Ishikawa (cell line): ENCODE results near the gene TNRC6B.

Experiments
- CEBPB ChIP-seq: IDR thresholded peaks from 2 replicates; pipeline ENCODE4 v1.6.1; 2012
- CREB1 ChIP-seq: IDR thresholded peaks from 2 replicates; pipeline ENCODE4 v1.6.1; 2012; ENCODE audit warnings: low read depth
- EGR1 ChIP-seq: IDR thresholded peaks from 2 replicates; pipeline ENCODE4 v1.6.1; 2012
- EP300 ChIP-seq: IDR thresholded peaks from 2 replicates; pipeline ENCODE4 v1.6.1; 2012; ENCODE audit warnings: borderline replicate concordance
- FOXM1 ChIP-seq: IDR thresholded peaks from 2 replicates; pipeline ENCODE4 v1.6.1; 2012; ENCODE audit warnings: low read depth, borderline replicate concordance
- NFIC ChIP-seq: IDR thresholded peaks from 2 replicates; pipeline ENCODE4 v1.6.1; 2012
- RAD21 ChIP-seq: IDR thresholded peaks from 2 replicates; pipeline ENCODE4 v1.6.1; 2012; ENCODE audit warnings: low read depth
- TAF1 ChIP-seq: IDR thresholded peaks from 2 replicates; pipeline ENCODE4 v1.6.1; 2012; ENCODE audit warnings: low read depth, mild to moderate bottlenecking
- TCF12 ChIP-seq: IDR thresholded peaks from 2 replicates; pipeline ENCODE4 v1.6.1; 2012; ENCODE audit warnings: low read depth
- TEAD4 ChIP-seq: IDR thresholded peaks from 2 replicates; pipeline ENCODE4 v1.6.1; 2012
- YY1 ChIP-seq: IDR thresholded peaks from 2 replicates; pipeline ENCODE4 v1.6.1; 2012; ENCODE audit warnings: low read depth
- ZBTB7A ChIP-seq: IDR thresholded peaks from 2 replicates; pipeline ENCODE4 v1.6.1; 2012; ENCODE audit warnings: low read depth
- TF ChIP-seq, protein P1 (sequence below): IDR thresholded peaks from 2 replicates; pipeline ENCODE4 v1.6.1; 2012; ENCODE audit warnings: low read depth, mild to moderate bottlenecking
- TF ChIP-seq, protein P2 (sequence below): IDR thresholded peaks from 2 replicates; pipeline ENCODE4 v1.6.1; 2012
- TF ChIP-seq, protein P3 (sequence below): IDR thresholded peaks from 2 replicates; pipeline ENCODE4 v1.6.1; 2012

TNRC6B gene

DNA sequence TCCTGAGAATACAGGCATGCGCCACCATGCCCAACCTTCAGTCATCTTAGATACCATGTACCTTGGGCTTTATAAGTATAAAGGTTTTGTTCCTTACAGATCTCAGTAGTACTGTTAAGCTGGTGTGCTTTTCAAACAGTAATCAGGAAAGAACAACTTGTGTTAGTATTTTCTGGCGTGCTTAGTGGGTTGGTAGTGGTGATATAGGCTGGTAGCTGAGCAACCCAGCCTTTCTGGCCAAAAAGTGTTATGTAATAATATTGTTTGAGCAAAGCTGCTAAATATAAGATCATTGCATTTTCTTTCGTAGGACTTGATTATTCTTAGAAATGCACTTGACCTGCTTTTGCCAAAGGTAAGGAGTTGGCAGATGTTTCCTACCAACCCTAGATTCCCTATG, 175.0 kb downstream of the TNRC6B start:
- TF ChIP-seq YY1: no peak
- no peak for TF ChIP-seq ZBTB7A
- TF ChIP-seq, protein P1, sequence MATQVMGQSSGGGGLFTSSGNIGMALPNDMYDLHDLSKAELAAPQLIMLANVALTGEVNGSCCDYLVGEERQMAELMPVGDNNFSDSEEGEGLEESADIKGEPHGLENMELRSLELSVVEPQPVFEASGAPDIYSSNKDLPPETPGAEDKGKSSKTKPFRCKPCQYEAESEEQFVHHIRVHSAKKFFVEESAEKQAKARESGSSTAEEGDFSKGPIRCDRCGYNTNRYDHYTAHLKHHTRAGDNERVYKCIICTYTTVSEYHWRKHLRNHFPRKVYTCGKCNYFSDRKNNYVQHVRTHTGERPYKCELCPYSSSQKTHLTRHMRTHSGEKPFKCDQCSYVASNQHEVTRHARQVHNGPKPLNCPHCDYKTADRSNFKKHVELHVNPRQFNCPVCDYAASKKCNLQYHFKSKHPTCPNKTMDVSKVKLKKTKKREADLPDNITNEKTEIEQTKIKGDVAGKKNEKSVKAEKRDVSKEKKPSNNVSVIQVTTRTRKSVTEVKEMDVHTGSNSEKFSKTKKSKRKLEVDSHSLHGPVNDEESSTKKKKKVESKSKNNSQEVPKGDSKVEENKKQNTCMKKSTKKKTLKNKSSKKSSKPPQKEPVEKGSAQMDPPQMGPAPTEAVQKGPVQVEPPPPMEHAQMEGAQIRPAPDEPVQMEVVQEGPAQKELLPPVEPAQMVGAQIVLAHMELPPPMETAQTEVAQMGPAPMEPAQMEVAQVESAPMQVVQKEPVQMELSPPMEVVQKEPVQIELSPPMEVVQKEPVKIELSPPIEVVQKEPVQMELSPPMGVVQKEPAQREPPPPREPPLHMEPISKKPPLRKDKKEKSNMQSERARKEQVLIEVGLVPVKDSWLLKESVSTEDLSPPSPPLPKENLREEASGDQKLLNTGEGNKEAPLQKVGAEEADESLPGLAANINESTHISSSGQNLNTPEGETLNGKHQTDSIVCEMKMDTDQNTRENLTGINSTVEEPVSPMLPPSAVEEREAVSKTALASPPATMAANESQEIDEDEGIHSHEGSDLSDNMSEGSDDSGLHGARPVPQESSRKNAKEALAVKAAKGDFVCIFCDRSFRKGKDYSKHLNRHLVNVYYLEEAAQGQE: no peak
- TF ChIP-seq TCF12: no peak
- TF ChIP-seq EP300: no peak
- TF ChIP-seq, protein P2, sequence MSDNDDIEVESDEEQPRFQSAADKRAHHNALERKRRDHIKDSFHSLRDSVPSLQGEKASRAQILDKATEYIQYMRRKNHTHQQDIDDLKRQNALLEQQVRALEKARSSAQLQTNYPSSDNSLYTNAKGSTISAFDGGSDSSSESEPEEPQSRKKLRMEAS: no peak

DNA sequence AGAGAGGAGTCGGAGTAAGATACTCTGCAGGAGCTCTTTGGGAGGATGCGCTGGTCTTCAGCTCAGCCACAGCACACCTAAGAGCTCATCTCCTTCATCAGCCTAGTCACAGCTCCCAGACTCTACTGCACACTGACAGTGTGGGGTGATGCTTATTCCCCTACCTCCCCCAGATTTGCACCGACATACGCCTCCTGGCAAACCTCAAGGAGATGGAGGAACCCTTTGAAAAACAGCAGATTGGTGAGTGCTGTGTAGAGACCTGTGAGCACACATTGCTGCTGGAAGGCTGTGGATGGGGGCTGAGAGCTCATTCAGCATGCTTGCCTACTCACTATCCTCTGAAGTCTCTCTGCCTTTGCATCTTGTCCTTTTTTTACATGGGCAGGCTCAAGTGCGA, 183.4 kb downstream of the TNRC6B start:
- no peak for TF ChIP-seq EGR1
- no peak for TF ChIP-seq TCF12
- no peak for TF ChIP-seq YY1
- no peak for TF ChIP-seq EP300
- TF ChIP-seq, protein P2: no peak
- no peak for TF ChIP-seq CREB1
- no peak for TF ChIP-seq RAD21
- TF ChIP-seq FOXM1: no peak
- no peak for TF ChIP-seq NFIC
- no peak for TF ChIP-seq ZBTB7A
- no peak for TF ChIP-seq TAF1
- no peak for TF ChIP-seq CEBPB
- TF ChIP-seq TEAD4: no peak
- TF ChIP-seq, protein P3, sequence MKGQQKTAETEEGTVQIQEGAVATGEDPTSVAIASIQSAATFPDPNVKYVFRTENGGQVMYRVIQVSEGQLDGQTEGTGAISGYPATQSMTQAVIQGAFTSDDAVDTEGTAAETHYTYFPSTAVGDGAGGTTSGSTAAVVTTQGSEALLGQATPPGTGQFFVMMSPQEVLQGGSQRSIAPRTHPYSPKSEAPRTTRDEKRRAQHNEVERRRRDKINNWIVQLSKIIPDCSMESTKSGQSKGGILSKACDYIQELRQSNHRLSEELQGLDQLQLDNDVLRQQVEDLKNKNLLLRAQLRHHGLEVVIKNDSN: no peak
- TF ChIP-seq, protein P1: no peak

DNA sequence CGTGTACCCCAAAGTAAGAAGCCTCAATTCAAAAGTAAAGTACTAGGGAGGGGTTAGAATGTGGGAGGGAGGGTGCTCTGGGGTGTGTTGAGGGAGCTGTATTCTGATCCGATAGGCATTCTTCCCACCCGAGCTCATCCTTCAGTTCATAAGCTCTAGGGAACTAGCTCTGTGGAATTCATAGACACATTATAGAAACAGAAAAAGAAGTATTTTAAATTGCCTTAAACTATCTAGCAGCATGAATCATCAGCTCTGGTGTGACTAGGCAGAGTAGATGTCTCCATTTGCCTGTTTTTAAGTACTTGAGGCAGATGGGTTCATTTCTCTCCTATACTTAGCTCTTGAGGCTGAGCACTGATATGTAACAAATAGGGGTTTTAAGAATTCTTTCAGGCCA, 185.3 kb downstream of the TNRC6B start:
- TF ChIP-seq EP300: no peak
- no peak for TF ChIP-seq TEAD4
- TF ChIP-seq TAF1: no peak
- TF ChIP-seq YY1: no peak
- TF ChIP-seq TCF12: no peak
- TF ChIP-seq CREB1: no peak

DNA sequence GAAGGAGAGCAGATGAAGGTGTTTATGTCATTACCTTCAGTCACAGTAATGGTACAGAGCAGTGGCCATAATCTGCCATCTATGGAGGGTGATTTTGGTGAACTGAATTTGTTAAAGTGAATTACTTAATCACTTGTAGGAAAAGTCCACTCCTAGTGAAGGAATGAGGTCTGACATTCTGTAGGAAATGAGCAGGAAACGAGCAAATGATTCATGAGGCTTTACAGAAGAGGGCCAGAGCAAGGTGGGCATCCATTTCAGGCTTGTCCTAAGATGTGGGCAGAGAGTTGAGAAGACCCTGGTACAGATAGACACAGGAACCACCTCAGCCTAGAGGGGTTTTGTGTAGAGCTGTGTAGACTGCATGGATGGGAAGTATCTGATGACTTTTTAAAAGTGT, 186.7 kb downstream of the TNRC6B start:
- TF ChIP-seq CREB1 (no peak), NFIC (no peak), RAD21 (no peak), TAF1 (no peak), TEAD4 (no peak), CEBPB (no peak), YY1 (no peak), EGR1 (no peak), EP300 (no peak), FOXM1 (no peak), TCF12 (no peak), ZBTB7A (no peak)
- TF ChIP-seq, protein P1: no peak
- TF ChIP-seq, protein P2: no peak
- TF ChIP-seq, protein P3: no peak

DNA sequence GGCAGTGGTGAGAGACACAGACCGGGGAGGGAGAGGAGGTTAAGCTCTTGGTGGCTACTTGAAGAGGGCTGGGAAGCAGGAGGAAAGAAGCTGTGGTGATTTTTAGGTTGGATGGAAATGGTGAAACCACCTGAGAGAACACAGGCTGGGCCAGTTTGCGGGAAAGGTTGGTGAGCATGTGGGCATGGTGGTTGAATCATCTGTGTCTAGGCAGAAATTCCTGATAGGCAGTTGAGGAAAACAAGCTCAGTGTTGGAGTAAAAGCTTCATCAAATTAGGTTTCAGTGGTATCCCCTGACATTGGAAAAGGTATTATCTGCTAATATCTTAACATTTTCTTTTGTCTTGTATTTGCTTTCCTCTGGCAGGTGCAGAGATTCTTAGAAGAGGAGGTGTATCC, 188.3 kb downstream of the TNRC6B start:
- TF ChIP-seq TCF12 (no peak), RAD21 (no peak), FOXM1 (no peak), ZBTB7A (no peak), CEBPB (no peak), NFIC (no peak), TEAD4 (no peak), EGR1 (no peak), CREB1 (no peak), EP300 (no peak), TAF1 (no peak), YY1 (no peak)
- TF ChIP-seq, protein P1: no peak
- TF ChIP-seq, protein P2: no peak
- TF ChIP-seq, protein P3: no peak
